Body of pancreas (tissue), 4 donors: ENCODE data around the gene TMEM240.

ENCODE experiments used
- CTCF ChIP-seq, 7 experiments: fragments of 450-650 bp in 4 of 7; fragments of 200-600 bp in 3 of 7; sonication (generic) in 3 of 7; IDR thresholded peaks; one replicate each; pipeline ENCODE4 v1.5.1; 2016 to 2019; ENCODE audit warnings: antibody characterized with exemption in 7 of 7
- POLR2A ChIP-seq, 3 donors: fragments of 450-650 bp; IDR thresholded peaks; one replicate each; pipeline ENCODE4 v1.6.1; 2016; ENCODE audit warnings: antibody characterized with exemption in 3 of 3, mild to moderate bottlenecking in 2 of 3

GRCh38 chr1:1491601-1492000 is 48.8 kb downstream of the TMEM240 start:
- no peak for TF ChIP-seq CTCF (IDR thresholded peaks at IDR 0.05)
- TF ChIP-seq POLR2A (IDR thresholded peaks at IDR 0.05) = no peak
